GM12865 (cell line): ENCODE results near the gene FRK.
A peak's percentile ranks its signal among the peaks of the same experiment; 100 is the strongest.
"Not testable (repeated sequence)": the region's sequence is repeated elsewhere in the genome, so short reads cannot be mapped to it uniquely, and the experiment has no call there.

Experiments used
- DNase-seq: peaks from one replicate; pipeline ENCODE4 v3.0.0; 2010; ENCODE audit warnings: low read depth
- H3K4me3 ChIP-seq: 2 replicates; pipeline ENCODE4 v1.5.1; 2011; ENCODE audit warnings: mild to moderate bottlenecking, low read depth, low read length, control low read depth
- CTCF ChIP-seq: IDR thresholded peaks from 2 replicates; pipeline ENCODE4 v1.5.1; 2011; ENCODE audit warnings: low read length, control low read depth, low read depth, inconsistent platforms; ENCODE audit not compliant: insufficient read depth; ENCODE audit errors: missing control alignments

Gene FRK

DNA sequence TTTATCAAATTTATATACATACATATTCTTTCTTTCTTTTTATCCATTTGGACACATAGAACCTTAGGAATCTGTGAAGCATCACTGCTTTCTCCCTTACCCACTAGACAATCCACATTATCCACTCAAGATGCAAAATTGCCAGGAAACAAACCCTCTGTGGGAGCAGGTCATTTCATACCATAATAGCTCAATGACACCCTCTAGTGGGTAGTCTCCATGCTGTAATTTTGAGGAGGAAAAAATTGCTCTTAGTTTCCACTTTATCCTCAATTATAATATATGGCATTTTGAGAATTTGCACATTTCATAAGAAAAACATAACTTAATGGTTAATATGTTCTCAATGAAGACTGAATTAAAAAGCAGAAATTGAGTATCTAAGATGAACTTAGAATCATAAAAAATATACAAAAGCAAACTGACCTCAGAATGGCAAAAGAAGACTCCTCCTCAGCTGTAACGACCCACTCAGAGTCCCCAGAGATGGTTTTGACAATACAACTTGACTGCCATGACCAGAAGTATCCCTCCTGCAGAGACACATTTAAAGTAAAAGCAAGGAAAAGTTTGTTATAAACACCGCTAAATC lies 164.1 kb downstream of the FRK start:
- peak; percentile 50 for DNase-seq
- TF ChIP-seq CTCF: peak; percentile 73
- H3K4me3 ChIP-seq: no peak overlapping the region

- H3K4me3 ChIP-seq: no peak overlapping the region
- TF ChIP-seq CTCF: no peak
- no peak for DNase-seq
These were observed 166.2 kb downstream of the FRK start for GRCh38 chr6:115894426-115894992.

DNA sequence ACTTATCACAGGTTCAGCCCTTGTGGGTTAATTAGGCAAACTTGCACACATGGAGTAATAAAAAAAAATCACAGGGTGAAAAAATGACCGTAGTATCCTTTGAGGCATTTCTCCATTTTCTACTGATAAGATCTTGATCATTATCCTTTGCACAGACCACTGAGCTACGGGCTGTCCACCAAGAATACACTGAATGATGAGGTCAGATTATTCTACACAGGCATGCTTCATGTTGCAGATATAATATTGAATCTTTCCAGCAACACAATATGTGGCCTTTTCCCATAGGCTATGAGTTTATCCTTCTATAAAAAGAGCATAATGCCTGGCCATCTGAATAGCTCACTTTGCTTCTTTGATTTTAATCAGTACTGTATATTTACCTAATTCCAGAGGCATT lies 168.9 kb downstream of the FRK start:
- no peak for DNase-seq
- TF ChIP-seq CTCF: no peak
- H3K4me3 ChIP-seq: no peak overlapping the region

DNA sequence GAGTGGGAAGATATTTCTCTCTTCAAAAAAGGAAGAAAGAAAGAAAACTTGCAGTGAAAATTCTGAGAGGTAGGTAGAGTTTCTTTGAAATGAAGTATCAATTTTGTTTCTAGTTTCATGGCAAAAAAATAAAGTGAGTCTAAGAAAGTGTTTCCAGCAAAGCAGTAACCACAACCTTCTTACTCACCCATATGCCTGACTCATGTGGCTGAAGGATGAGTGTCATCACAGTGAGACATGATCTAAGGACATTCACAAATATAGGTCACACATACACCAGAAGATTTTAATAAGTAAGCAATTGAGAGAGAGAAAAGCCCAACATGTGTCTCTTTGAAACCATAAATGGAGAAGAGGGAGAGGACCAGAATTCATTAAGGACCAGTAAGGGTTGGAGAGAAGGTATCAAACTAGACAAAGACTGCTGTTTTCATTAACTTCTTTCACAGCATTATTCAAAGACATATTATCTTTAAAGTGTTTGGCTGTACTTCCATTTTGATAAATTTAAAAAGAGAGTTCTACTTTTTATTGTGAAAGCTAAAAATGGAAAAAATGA lies 169.5 kb downstream of the FRK start:
- no peak overlapping the region for H3K4me3 ChIP-seq
- peak; percentile 75 for DNase-seq
- TF ChIP-seq CTCF: no peak

GRCh38 chr6:115890238-115890637 lies 170.5 kb downstream of the FRK start:
- H3K4me3 ChIP-seq: no peak overlapping the region
- DNase-seq: no peak
- TF ChIP-seq CTCF: no peak

- peak; percentile 9 for DNase-seq
These were observed 171.8 kb downstream of the FRK start for GRCh38 chr6:115888687-115889470.

GRCh38 chr6:115887891-115888290 lies 172.8 kb downstream of the FRK start:
- DNase-seq: no peak
- no peak overlapping the region for H3K4me3 ChIP-seq
- TF ChIP-seq CTCF: no peak

More at GRCh38 chr6:115888687-115889470, 171.8 kb downstream of the FRK start:
- not testable (repeated sequence) for H3K4me3 ChIP-seq
